ENCODE measurements around the gene SLC23A3.
"Not testable (repeated sequence)": the region's sequence is repeated elsewhere in the genome, so short reads cannot be mapped to it uniquely, and the experiment has no call there.

SLC23A3 gene

GRCh38 chr2:219204425-219205164 lies 34.8 kb upstream of the SLC23A3 start:
- no peak for DNase-seq

GRCh38 chr2:219201331-219201730 lies 31.5 kb upstream of the SLC23A3 start:
- DNase-seq: not testable (repeated sequence)

- not testable (repeated sequence) for DNase-seq
Observed at GRCh38 chr2:219200502-219201326, 30.9 kb upstream of the SLC23A3 start.

GRCh38 chr2:219199470-219200211 lies 29.8 kb upstream of the SLC23A3 start:
- DNase-seq: no peak

GRCh38 chr2:219198974-219199373 lies 29.1 kb upstream of the SLC23A3 start:
- DNase-seq: no peak

GRCh38 chr2:219197388-219197787 lies 27.6 kb upstream of the SLC23A3 start:
- no peak for DNase-seq

- no peak for DNase-seq
Observed at GRCh38 chr2:219186754-219187456, 17.1 kb upstream of the SLC23A3 start.

- DNase-seq: no peak
Observed at GRCh38 chr2:219184121-219184520, 14.3 kb upstream of the SLC23A3 start.

- DNase-seq: no peak
Observed at GRCh38 chr2:219183151-219183772, 13.4 kb upstream of the SLC23A3 start.

- DNase-seq: no peak
Observed at GRCh38 chr2:219182331-219183150, 12.7 kb upstream of the SLC23A3 start.

- DNase-seq: no peak
Observed at GRCh38 chr2:219181531-219181930, 11.7 kb upstream of the SLC23A3 start.

GRCh38 chr2:219180961-219181360 lies 11.1 kb upstream of the SLC23A3 start:
- DNase-seq: no peak

GRCh38 chr2:219179601-219180465 lies 10.0 kb upstream of the SLC23A3 start:
- DNase-seq: no peak

- peak in 1 of 2 experiments; percentile 29 for DNase-seq
Observed at GRCh38 chr2:219178377-219179175, 8.7 kb upstream of the SLC23A3 start.

GRCh38 chr2:219177552-219178376 lies 7.9 kb upstream of the SLC23A3 start, which contains the start of gene RETREG2:
Gene RETREG2, plus strand, starts transcription at chr2:219178275. Its CDS starts 78 bp downstream, at chr2:219178353.
- DNase-seq: peak; percentile 55 to 84

GRCh38 chr2:219176818-219177551 lies 7.2 kb upstream of the SLC23A3 start, which contains the start of gene CNPPD1:
Gene CNPPD1, minus strand, starts transcription at chr2:219176925. Its CDS starts 97 bp downstream, at chr2:219176828.
- DNase-seq: peak; percentile 39 to 77
